ENCODE results near the gene TRAPPC10. TPM values are rescaled to one million over a fixed set of nuclear protein-coding genes. Genes with fewer than 3 reads are reported as not detected.

TRAPPC10 gene
- total RNA-seq, 3 donors from 2014 or later, result 43.0 to 48.1 (median 44.8) TPM

DNA sequence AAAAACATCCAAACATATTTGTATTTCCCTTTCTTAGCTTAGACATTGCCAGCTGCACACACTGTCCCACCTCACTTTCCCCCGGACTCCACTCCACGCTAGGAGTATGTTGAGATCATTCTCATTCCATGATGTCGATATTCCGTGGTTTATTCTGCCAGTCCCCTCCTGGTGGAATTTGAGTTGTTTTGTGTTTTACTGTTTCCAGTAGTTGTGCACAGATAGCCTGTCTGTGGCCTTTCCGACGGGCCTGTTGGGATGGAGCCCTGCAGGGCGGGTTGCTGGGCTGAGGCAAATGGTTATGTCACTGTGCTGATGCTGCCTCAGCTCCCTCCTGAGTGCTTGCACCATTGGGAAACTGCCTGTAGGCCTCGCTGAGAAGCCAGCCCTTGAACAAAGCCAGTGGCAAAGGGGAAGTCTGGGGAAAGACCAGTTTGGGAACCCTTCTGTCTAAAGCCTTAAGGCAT lies 12.8 kb downstream of the TRAPPC10 start:
- H3K4me3 Mint-ChIP-seq, result peak overlapping the region; percentile 13
- no peaks in the 10 kb centered on the region for H3K27me3 Mint-ChIP-seq (ENCODE audit: low read depth)
- H3K9me3 Mint-ChIP-seq, result no peaks in the 10 kb centered on the region
- H3K36me3 Mint-ChIP-seq (ENCODE audit: insufficient read depth), result peaks cover 9% of the 10 kb centered on the region
- H3K4me1 Mint-ChIP-seq (ENCODE audit: low read depth), result peaks cover 82% of the 10 kb centered on the region
- DNase-seq (no peak), ATAC-seq (no peak)

DNA sequence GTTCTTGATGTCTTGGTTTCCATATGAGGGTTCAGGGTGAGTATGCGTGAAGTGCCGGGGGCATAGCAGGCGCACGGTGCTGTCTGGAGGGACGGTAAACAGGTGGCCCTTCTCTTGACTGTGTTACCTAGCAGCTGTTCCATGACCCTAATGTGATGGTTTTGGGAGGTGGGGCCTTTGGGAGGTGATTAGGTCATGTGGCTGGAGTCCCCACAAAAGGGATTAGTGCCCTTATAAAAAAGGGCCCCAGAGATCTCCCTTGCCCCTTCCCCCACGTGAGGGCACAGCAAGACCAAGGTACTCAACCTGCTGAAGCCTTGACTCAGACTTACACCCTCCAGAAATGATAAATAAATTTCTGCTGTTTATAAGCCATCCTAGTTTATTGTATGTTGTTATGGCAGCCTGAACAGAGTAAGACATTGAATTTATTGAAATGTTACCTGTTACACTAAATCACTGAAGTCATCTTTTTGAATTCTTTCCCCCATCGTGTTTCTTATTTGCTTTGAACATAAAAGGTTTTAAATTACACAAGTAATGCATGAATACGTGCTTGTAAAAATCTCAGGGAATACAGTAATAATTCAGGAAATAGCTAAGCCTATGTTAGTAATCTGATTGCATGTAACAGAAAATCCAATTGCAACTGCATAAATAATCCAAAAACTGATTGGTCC lies 15.6 kb downstream of the TRAPPC10 start:
- H3K9me3 Mint-ChIP-seq, result no peaks in the 10 kb centered on the region
- H3K27me3 Mint-ChIP-seq (ENCODE audit: low read depth), result no peaks in the 10 kb centered on the region
- H3K4me3 Mint-ChIP-seq, result no peak overlapping the region
- DNase-seq (no peak), ATAC-seq (no peak)
- peaks cover 10% of the 10 kb centered on the region for H3K36me3 Mint-ChIP-seq (ENCODE audit: insufficient read depth)
- H3K4me1 Mint-ChIP-seq (ENCODE audit: low read depth), result peaks cover 71% of the 10 kb centered on the region

DNA sequence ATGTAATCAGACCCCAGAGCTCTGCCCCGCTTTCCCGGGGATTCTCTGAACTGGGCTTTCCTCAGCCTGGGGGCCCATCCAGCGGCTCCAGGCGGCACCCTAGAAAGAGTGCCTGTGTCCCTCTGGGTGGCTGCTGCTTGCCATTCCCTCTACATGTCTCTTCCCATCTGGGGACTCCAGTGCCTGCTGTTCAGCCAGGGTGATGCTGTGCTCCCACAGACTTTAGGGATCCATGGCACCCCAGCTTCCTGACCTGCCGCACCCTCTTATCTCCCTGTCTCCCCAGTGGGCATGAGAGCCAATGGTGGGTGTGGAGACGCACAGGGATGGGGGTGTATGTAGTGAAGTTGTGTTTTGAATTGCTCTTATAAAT lies 16.2 kb downstream of the TRAPPC10 start:
- Mint-ChIP-seq H3K36me3 (ENCODE audit: insufficient read depth) (peaks cover 12% of the 10 kb centered on the region), H3K4me3 (no peak overlapping the region), H3K4me1 (ENCODE audit: low read depth) (peaks cover 68% of the 10 kb centered on the region), H3K9me3 (no peaks in the 10 kb centered on the region), H3K27me3 (ENCODE audit: low read depth) (no peaks in the 10 kb centered on the region)
- ATAC-seq (no peak), DNase-seq (no peak)

DNA sequence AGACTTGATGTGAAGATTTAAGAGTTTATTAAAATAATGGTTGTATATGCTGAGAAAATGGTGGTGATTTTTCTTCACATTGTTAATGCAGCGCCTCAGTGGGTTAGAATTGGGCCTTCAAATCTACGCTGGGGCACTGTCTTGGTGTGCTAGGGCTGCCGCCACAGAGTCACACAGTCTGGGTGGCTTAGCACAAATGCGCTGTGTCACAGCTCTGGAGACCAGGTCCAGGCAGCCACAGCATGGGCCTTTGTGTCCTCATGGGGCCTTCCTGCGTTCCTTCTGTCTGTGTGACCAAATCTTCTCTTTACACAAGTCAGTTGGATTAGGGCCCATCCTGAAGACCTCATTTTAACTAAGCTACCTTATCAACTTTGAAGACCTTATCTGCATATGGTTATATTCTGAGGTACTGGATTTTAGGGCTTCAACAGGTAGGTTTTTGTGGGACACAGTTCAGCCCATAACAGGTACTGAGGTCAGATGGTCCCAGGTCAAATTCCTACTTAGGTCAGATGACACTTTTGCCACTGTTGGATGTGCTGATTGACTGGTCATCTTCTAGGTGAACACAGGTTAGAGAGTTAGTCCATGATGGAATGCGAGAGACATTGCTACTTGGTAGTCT lies 17.5 kb downstream of the TRAPPC10 start:
- no peak overlapping the region for H3K4me3 Mint-ChIP-seq

GRCh38 chr21:44035244-44035643 lies 23.1 kb downstream of the TRAPPC10 start:
- DNase-seq (no peak), ATAC-seq (no peak)
- Mint-ChIP-seq H3K9me3 (no peaks in the 10 kb centered on the region), H3K4me3 (no peak overlapping the region), H3K36me3 (ENCODE audit: insufficient read depth) (peaks cover 36% of the 10 kb centered on the region), H3K27me3 (ENCODE audit: low read depth) (no peaks in the 10 kb centered on the region), H3K4me1 (ENCODE audit: low read depth) (peaks cover 10% of the 10 kb centered on the region)

More for the DNA sequence above, 17.5 kb downstream of the TRAPPC10 start:
- no peaks in the 10 kb centered on the region for H3K27me3 Mint-ChIP-seq (ENCODE audit: low read depth)
- no peak for ATAC-seq
- H3K4me1 Mint-ChIP-seq (ENCODE audit: low read depth), result peaks cover 58% of the 10 kb centered on the region
- no peaks in the 10 kb centered on the region for H3K9me3 Mint-ChIP-seq
- DNase-seq, result no peak
- H3K36me3 Mint-ChIP-seq (ENCODE audit: insufficient read depth), result peaks cover 19% of the 10 kb centered on the region

DNA sequence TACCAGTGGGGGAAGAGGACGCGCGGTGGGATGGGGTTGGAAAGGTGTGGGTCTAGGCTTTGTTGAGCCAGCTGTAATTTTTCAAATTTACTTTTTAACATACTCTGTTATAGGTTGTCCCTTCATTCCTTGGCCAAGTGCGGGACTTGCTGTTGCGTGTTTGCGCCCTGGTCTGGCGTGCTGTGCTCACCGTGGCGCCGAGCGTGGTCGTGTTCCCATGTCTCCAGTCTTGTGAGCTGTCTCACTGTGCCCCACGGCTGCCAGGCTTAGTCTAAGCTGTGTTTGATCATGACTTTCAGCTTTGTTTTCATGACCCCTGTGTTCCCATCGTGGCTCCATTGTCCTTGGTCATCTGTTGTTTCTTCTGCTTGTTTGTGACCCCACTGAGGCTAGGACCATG lies 26.0 kb downstream of the TRAPPC10 start:
- peaks cover 10% of the 10 kb centered on the region for H3K4me1 Mint-ChIP-seq (ENCODE audit: low read depth)
- no peaks in the 10 kb centered on the region for H3K9me3 Mint-ChIP-seq
- ATAC-seq (no peak), DNase-seq (no peak)
- no peaks in the 10 kb centered on the region for H3K27me3 Mint-ChIP-seq (ENCODE audit: low read depth)
- H3K36me3 Mint-ChIP-seq (ENCODE audit: insufficient read depth), result peaks cover 40% of the 10 kb centered on the region
- no peak overlapping the region for H3K4me3 Mint-ChIP-seq

- Mint-ChIP-seq H3K9me3 (no peaks in the 10 kb centered on the region), H3K4me3 (no peak overlapping the region), H3K36me3 (ENCODE audit: insufficient read depth) (peaks cover 37% of the 10 kb centered on the region), H3K27me3 (ENCODE audit: low read depth) (no peaks in the 10 kb centered on the region), H3K4me1 (ENCODE audit: low read depth) (peaks cover 13% of the 10 kb centered on the region)
- ATAC-seq, result no peak
- no peak for DNase-seq
Observed at GRCh38 chr21:44039828-44040227, 27.7 kb downstream of the TRAPPC10 start.

DNA sequence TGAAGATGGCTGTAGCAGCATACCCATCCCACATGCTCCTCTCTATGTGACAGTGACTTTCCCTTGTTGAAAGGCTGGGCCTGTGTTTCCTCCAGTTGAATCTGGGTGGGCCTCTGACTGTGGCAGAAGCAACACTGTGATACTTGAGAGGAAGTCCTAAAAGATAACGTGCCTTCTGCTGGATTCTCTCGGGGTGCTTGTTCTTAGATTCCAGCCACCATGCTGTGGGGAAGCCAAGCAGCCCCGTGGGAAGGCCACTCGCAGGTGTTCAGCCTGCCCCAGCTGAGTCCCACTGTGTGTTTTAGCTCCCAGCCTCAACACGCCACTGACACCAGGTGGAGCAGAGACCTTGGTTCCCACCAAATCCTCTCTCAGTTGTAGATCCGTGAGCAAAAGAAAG lies 31.5 kb downstream of the TRAPPC10 start:
- Mint-ChIP-seq H3K27me3 (ENCODE audit: low read depth) (no peaks in the 10 kb centered on the region), H3K36me3 (ENCODE audit: insufficient read depth) (peaks cover 25% of the 10 kb centered on the region), H3K9me3 (no peaks in the 10 kb centered on the region), H3K4me1 (ENCODE audit: low read depth) (peaks cover 17% of the 10 kb centered on the region), H3K4me3 (no peak overlapping the region)
- ATAC-seq (no peak), DNase-seq (no peak)

DNA sequence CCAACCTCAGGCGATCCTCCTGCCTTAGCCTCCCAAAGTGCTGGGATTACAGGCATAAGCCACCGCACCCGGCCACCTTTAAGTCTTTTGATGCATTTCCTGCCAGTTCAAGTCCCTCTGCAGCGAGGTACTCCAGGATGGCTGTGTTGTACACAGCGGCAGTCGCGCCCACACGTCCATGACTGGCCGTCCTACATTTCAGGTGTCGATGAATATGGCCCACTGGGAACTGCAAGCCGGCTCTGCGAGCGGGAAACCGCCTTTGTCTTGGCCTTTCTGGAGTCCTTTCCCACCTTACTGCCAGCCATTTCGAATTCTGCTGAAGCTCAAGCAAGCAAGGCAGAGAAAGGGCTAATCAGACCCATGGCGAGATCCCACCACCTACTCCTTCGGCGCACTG lies 34.6 kb downstream of the TRAPPC10 start:
- no peak for DNase-seq
- no peak for ATAC-seq
- H3K9me3 Mint-ChIP-seq, result no peaks in the 10 kb centered on the region
- peaks cover 23% of the 10 kb centered on the region for H3K4me1 Mint-ChIP-seq (ENCODE audit: low read depth)
- H3K27me3 Mint-ChIP-seq (ENCODE audit: low read depth), result no peaks in the 10 kb centered on the region
- peaks cover 23% of the 10 kb centered on the region for H3K36me3 Mint-ChIP-seq (ENCODE audit: insufficient read depth)
- H3K4me3 Mint-ChIP-seq, result no peak overlapping the region

- no peaks in the 10 kb centered on the region for H3K27me3 Mint-ChIP-seq (ENCODE audit: low read depth)
- H3K9me3 Mint-ChIP-seq, result no peaks in the 10 kb centered on the region
- DNase-seq (no peak), ATAC-seq (no peak)
- peaks cover 23% of the 10 kb centered on the region for H3K36me3 Mint-ChIP-seq (ENCODE audit: insufficient read depth)
- H3K4me1 Mint-ChIP-seq (ENCODE audit: low read depth), result peaks cover 17% of the 10 kb centered on the region
- no peak overlapping the region for H3K4me3 Mint-ChIP-seq
Observed at GRCh38 chr21:44047996-44048560, 36.0 kb downstream of the TRAPPC10 start.

DNA sequence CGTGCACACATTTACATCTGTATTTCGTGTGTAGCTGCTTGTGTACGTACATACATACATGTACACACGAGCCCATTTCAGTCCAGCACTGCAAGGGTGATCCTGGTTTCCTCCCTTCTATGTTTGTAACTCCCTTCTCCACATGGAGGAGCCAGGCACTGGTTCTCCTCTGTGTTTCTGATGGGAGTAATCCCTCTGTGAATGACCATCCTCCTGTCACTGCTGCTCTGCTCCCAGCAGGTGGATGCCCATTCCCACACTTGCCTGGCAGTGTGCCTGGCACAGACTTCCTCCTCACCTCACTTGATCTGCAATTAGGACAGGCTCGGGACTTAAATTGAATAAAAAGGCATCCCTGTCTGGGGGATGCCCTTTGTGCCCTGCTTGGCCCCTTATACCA lies 37.1 kb downstream of the TRAPPC10 start:
- H3K36me3 Mint-ChIP-seq (ENCODE audit: insufficient read depth), result peaks cover 20% of the 10 kb centered on the region
- H3K9me3 Mint-ChIP-seq, result no peaks in the 10 kb centered on the region
- no peak overlapping the region for H3K4me3 Mint-ChIP-seq

DNA sequence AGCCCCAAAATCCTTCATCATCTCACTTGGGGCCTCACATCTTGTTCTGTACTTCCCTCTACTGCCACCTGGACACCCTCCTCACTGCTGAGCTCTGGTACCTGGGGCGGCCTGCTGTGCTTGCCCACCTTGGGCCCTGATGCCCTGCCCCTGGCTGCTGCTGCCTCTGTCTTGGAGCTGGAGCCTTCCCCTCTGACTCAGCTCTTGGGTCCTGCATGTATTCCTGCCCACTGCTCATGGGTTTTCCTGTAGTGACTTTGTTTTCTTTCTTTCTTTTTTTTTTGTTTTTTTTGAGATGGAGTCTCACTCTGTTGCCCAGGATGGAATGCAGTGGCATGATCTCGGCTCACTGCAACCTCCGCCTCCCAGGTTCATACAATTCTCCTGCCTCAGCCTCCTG lies 37.5 kb downstream of the TRAPPC10 start:
- Mint-ChIP-seq H3K36me3 (ENCODE audit: insufficient read depth) (peaks cover 22% of the 10 kb centered on the region), H3K4me3 (no peak overlapping the region), H3K4me1 (ENCODE audit: low read depth) (peaks cover 13% of the 10 kb centered on the region), H3K27me3 (ENCODE audit: low read depth) (no peaks in the 10 kb centered on the region), H3K9me3 (no peaks in the 10 kb centered on the region)
- ATAC-seq (no peak), DNase-seq (no peak)

More for the DNA sequence above, 37.1 kb downstream of the TRAPPC10 start:
- Mint-ChIP-seq H3K4me1 (ENCODE audit: low read depth) (peaks cover 12% of the 10 kb centered on the region), H3K27me3 (ENCODE audit: low read depth) (no peaks in the 10 kb centered on the region)
- ATAC-seq, result no peak
- no peak for DNase-seq

DNA sequence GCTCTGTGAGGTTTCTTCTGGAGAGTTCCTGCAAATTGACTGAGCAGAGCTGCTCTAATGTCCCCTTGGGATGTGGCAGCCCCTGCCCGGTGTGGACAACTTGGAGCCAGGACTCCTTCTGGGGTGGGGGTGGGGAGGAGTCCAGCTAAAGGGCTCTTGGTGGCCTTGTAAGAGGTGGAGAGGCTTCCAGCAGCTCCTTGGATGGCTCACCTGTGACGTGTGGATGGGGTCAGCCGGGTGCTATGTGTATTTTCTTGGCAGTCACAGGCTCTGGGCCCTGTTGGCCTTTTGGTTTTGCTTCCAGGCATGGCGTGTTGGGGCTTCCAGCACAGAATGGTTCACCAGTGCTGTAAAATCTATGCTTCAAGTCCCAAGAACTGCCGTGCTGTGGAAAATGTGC lies 38.2 kb downstream of the TRAPPC10 start:
- DNase-seq, result no peak
- peaks cover 15% of the 10 kb centered on the region for H3K4me1 Mint-ChIP-seq (ENCODE audit: low read depth)
- no peaks in the 10 kb centered on the region for H3K9me3 Mint-ChIP-seq
- peaks cover 25% of the 10 kb centered on the region for H3K36me3 Mint-ChIP-seq (ENCODE audit: insufficient read depth)
- ATAC-seq, result no peak
- H3K27me3 Mint-ChIP-seq (ENCODE audit: low read depth), result no peaks in the 10 kb centered on the region
- H3K4me3 Mint-ChIP-seq, result no peak overlapping the region

- ATAC-seq (no peak), DNase-seq (no peak)
- Mint-ChIP-seq H3K9me3 (no peaks in the 10 kb centered on the region), H3K36me3 (ENCODE audit: insufficient read depth) (peaks cover 30% of the 10 kb centered on the region), H3K4me1 (ENCODE audit: low read depth) (peaks cover 16% of the 10 kb centered on the region), H3K27me3 (ENCODE audit: low read depth) (no peaks in the 10 kb centered on the region), H3K4me3 (no peak overlapping the region)
Observed at GRCh38 chr21:44051462-44051941, 39.4 kb downstream of the TRAPPC10 start.

Measured in activated T-cell treated with anti-CD3 and anti-CD28 coated beads, Interleukin-2, amount 50 U/mL, for 4 hours (primary cell).